Prostate gland (tissue), 2 donors: ENCODE measurements around the gene BTBD9. TPM values are rescaled to one million over a fixed set of nuclear protein-coding genes. Genes with fewer than 3 reads are reported as not detected.

Experiments
- DNase-seq: peaks from one replicate; pipeline ENCODE4 v3.0.0-alpha.2; 2019; ENCODE audit warnings: low spot score
- H3K27ac ChIP-seq, 2 donors: fragments of 200-600 bp; sonication (generic); 2 replicates each; pipeline ENCODE4 v1.5.1; 2017 to 2019
- H3K27me3 ChIP-seq: fragments of 200-600 bp; sonication (generic); replicated peaks from 2 replicates; pipeline ENCODE4 v1.5.1; 2019; ENCODE audit not compliant: insufficient read depth
- H3K36me3 ChIP-seq, 2 donors: fragments of 200-600 bp; sonication (generic); 1 replicate in 1 of 2; 2 replicates in 1 of 2; pipeline versions ENCODE4 v1.5.1 to v1.8.1; 2017 to 2019
- H3K4me1 ChIP-seq: fragments of 200-600 bp; sonication (generic); replicated peaks from 2 replicates; pipeline ENCODE4 v1.5.1; 2019
- H3K4me3 ChIP-seq, 2 donors: fragments of 200-600 bp; sonication (generic); 2 replicates each; pipeline ENCODE4 v1.5.1; 2017 to 2019
- H3K9me3 ChIP-seq: fragments of 200-600 bp; sonication (generic); 2 replicates; pipeline ENCODE4 v1.5.1; 2017
- CTCF ChIP-seq, 4 experiments: fragments of 200-600 bp in 2 of 4; fragments of 450-650 bp in 2 of 4; sonication (generic) in 2 of 4; IDR thresholded peaks; 1 replicate in 3 of 4; 2 replicates in 1 of 4; pipeline ENCODE4 v1.5.1; 2016 to 2019; ENCODE audit warnings: antibody characterized with exemption in 4 of 4, mild to moderate bottlenecking in 2 of 4, moderate library complexity in 2 of 4
- POLR2A ChIP-seq: fragments of 450-650 bp; IDR thresholded peaks from one replicate; pipeline ENCODE4 v1.6.1; 2016; ENCODE audit warnings: antibody characterized with exemption, mild to moderate bottlenecking
- POLR2AphosphoS5 ChIP-seq: sonication (generic); formaldehyde crosslinking; IDR thresholded peaks from one replicate; pipeline ENCODE4 v1.6.1; 2017; ENCODE audit warnings: antibody characterized with exemption
- WGBS: methylation state at CpG from one replicate; pipeline ENCODE4 v1.1.5; 2018; 5-methylcytosine and 5-hydroxymethylcytosine counted together
- intact Hi-C: fragments of 100-400 bp; cut with DNase I; formaldehyde crosslinking; loops from one replicate; pipeline ENCODE4 v1.14.2; 2022
- total RNA-seq, 2 donors: library from RNA; depleted of rRNA; stranded (reverse); fragments of >200 nt; gene quantifications; one replicate each; pipeline ENCODE4 v1.1.0, GENCODE V29; 2016

Gene BTBD9
- total RNA-seq, 2 donors from 2014 or later, result 11.2 to 17.4 TPM

- intact Hi-C loops, result no loop called here
- 95% methylated on average over 5 of the region's 5 CpGs for WGBS
- no peak overlapping the region for H3K27ac ChIP-seq
- no peak for DNase-seq
- no peaks in the 10 kb centered on the region for H3K27me3 ChIP-seq
- no peaks in the 10 kb centered on the region for H3K9me3 ChIP-seq
- H3K4me1 ChIP-seq, result no peaks in the 10 kb centered on the region
- H3K36me3 ChIP-seq, result no peaks in the 10 kb centered on the region
- TF ChIP-seq CTCF (IDR thresholded peaks at IDR 0.05) (no peak), POLR2AphosphoS5 (no peak), POLR2A (no peak)
- H3K4me3 ChIP-seq, result no peak overlapping the region
Measured at GRCh38 chr6:38528196-38528965, 111.3 kb downstream of the BTBD9 start.

DNA sequence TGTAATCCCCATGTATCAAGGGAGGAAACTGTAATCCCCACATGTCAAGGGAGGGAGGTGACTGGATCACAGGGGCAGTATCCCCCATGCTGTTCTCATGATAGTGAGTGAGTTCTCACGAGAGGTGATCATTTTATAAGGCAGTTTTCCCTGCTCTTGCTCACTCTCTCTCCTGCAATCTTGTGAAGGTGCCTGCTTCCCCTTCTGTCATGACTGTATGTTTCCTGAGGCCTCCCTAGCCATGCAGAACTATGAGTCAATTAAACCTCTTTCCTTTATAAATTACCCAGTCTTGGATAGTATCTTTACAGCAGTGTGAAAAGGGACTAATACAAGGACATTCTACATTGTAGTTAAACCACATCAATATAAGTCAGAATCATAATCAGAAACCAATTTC lies 112.4 kb downstream of the BTBD9 start:
- no peak for DNase-seq
- Histone ChIP-seq H3K4me3 (no peak overlapping the region), H3K27me3 (no peaks in the 10 kb centered on the region), H3K9me3 (no peaks in the 10 kb centered on the region), H3K27ac (no peak overlapping the region), H3K36me3 (no peaks in the 10 kb centered on the region), H3K4me1 (no peaks in the 10 kb centered on the region)
- 100% methylated on average over 1 of the region's 1 CpG for WGBS
- no peak for TF ChIP-seq POLR2A
- no peak for TF ChIP-seq CTCF (IDR thresholded peaks at IDR 0.05)
- TF ChIP-seq POLR2AphosphoS5, result no peak
- intact Hi-C loops, result no loop called here

DNA sequence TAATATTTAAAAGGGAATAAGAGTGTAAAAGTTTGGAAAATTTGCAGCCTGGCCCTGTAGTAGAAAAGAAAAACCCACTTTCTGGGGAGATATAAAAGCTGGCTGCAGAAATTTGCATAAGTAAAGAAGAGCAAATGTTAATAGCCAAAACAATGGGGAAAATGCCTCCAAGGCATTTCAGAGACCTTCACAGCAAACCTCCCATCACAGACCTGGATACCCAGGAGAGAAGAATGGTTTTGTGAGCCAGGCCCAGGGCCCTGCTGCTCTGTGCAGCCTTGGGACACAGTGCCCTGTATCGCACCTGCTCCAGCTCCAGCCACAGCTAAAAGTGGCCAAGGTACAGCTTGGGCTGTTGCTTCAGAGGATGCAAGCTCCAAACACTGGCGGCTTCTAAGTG lies 113.8 kb downstream of the BTBD9 start:
- no peak overlapping the region for H3K4me3 ChIP-seq
- intact Hi-C loops, result no loop called here
- no peaks in the 10 kb centered on the region for H3K4me1 ChIP-seq
- H3K27me3 ChIP-seq, result no peaks in the 10 kb centered on the region
- no peaks in the 10 kb centered on the region for H3K9me3 ChIP-seq
- WGBS, result 95% methylated on average over 2 of the region's 2 CpGs
- H3K27ac ChIP-seq, result no peak overlapping the region
- TF ChIP-seq POLR2AphosphoS5 (no peak), POLR2A (no peak), CTCF (IDR thresholded peaks at IDR 0.05) (no peak)
- no peak for DNase-seq
- H3K36me3 ChIP-seq, result no peaks in the 10 kb centered on the region

DNA sequence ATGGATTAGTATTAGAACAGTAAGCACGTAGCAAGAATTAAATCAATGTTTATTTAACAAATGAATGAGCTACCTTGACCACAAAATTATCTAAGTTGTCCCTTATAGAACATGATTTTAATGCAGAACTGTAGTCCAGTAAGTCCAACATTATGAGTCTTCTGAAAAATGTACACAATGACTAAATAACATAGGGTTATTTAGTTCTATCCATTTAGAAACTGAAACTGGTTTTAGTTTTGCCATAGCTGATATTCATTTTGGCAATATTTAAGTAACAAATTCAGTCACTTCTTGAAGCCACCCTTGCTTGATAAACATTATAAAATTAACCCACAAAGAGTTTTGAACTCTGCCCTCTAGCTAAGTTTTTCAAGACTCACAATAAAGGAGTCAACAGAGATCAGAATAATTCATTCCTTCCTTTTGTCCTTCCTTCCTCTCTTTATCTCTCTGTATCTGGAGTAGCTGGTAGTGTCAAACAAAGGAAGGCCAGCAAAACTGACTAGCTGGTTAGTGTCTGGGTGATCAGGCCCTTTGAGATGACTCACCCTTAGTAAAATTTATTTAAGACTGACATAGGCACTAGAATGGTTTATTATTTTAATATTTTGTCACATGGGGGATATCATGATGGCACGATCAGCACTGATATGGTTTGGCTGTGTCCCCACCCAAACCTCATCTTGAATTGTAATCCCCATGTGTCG lies 115.1 kb downstream of the BTBD9 start:
- Histone ChIP-seq H3K27ac (no peak overlapping the region), H3K27me3 (no peaks in the 10 kb centered on the region), H3K4me3 (no peak overlapping the region), H3K9me3 (no peaks in the 10 kb centered on the region), H3K36me3 (no peaks in the 10 kb centered on the region), H3K4me1 (no peaks in the 10 kb centered on the region)
- WGBS, result 87% methylated on average over 3 of the region's 3 CpGs
- TF ChIP-seq POLR2A, result no peak
- no peak for TF ChIP-seq POLR2AphosphoS5
- no peak for TF ChIP-seq CTCF (IDR thresholded peaks at IDR 0.05)
- no peak for DNase-seq
- intact Hi-C loops, result no loop called here

- 17% methylated on average over 2 of the region's 2 CpGs for whole genome bisulfite sequencing
- Histone ChIP-seq H3K27ac (no peak overlapping the region), H3K36me3 (no peaks in the 10 kb centered on the region), H3K9me3 (no peaks in the 10 kb centered on the region), H3K4me1 (no peaks in the 10 kb centered on the region), H3K27me3 (no peaks in the 10 kb centered on the region), H3K4me3 (no peak overlapping the region)
- TF ChIP-seq CTCF (IDR thresholded peaks at IDR 0.05) (no peak), POLR2A (no peak), POLR2AphosphoS5 (no peak)
- DNase-seq, result no peak
- intact Hi-C loops, result no loop called here
Measured at GRCh38 chr6:38522322-38522721, 117.4 kb downstream of the BTBD9 start.
